Natural killer cell (primary cell): ENCODE results near the gene NKD1. TPM values are rescaled to one million over a fixed set of nuclear protein-coding genes. Genes with fewer than 3 reads are reported as not detected.
"Not testable (repeated sequence)": the region's sequence is repeated elsewhere in the genome, so short reads cannot be mapped to it uniquely, and the experiment has no call there.

Source experiments
- ATAC-seq, 3 donors: fragments of 150-1000 bp in 2 of 3; fragments of 200-7000 bp in 1 of 3; cut with Tn5 transposase; 1 replicate in 1 of 3; 2 replicates in 2 of 3; pipeline ENCODE4 v1.10.0; 2021; ENCODE audit warnings: mild to moderate bottlenecking in 2 of 3, moderate library complexity in 2 of 3
- DNase-seq, 2 donors: peaks; one replicate each; pipeline versions ENCODE4 v3.0.0 to v3.0.0-alpha.2; 2013 to 2021; ENCODE audit warnings: mixed read lengths in 1 of 2
- H3K27ac ChIP-seq: one replicate; pipeline ENCODE4 v1.5.1; 2013; ENCODE audit warnings: mild to moderate bottlenecking, low read length
- H3K27me3 ChIP-seq: one replicate; pipeline ENCODE4 v1.6.1; 2013; ENCODE audit warnings: low read length; ENCODE audit not compliant: control insufficient read depth, insufficient read depth
- H3K36me3 ChIP-seq: one replicate; pipeline ENCODE4 v1.6.1; 2013; ENCODE audit warnings: low read length; ENCODE audit not compliant: control insufficient read depth, insufficient read depth
- H3K4me1 ChIP-seq: one replicate; pipeline ENCODE4 v1.6.1; 2013; ENCODE audit warnings: low read length; ENCODE audit not compliant: control insufficient read depth, insufficient read depth
- H3K4me3 ChIP-seq: one replicate; pipeline ENCODE4 v1.5.1; 2013; ENCODE audit warnings: low read length
- H3K9me3 ChIP-seq: one replicate; pipeline ENCODE4 v1.6.1; 2013; ENCODE audit warnings: low read length; ENCODE audit not compliant: control insufficient read depth, insufficient read depth
- H3K27ac Mint-ChIP-seq, 2 donors: one replicate each; pipeline ENCODE4 v1.8.0; 2022; ENCODE audit warnings: mild to moderate bottlenecking in 2 of 2, mixed read lengths in 2 of 2, moderate library complexity in 1 of 2
- H3K27me3 Mint-ChIP-seq, 2 donors: one replicate each; pipeline ENCODE4 v1.8.0; 2022; ENCODE audit warnings: low read depth in 2 of 2, mixed read lengths in 2 of 2
- H3K36me3 Mint-ChIP-seq: one replicate; pipeline ENCODE4 v1.8.0; 2022; ENCODE audit warnings: mixed read lengths
- H3K4me1 Mint-ChIP-seq, 2 donors: one replicate each; pipeline ENCODE4 v1.8.0; 2022; ENCODE audit warnings: mixed read lengths in 2 of 2
- H3K4me3 Mint-ChIP-seq: one replicate; pipeline ENCODE4 v1.8.0; 2022; ENCODE audit warnings: mild to moderate bottlenecking, moderate library complexity, mixed read lengths
- H3K9me3 Mint-ChIP-seq, 2 donors: one replicate each; pipeline ENCODE4 v1.8.0; 2022; ENCODE audit warnings: mixed read lengths in 2 of 2
- WGBS: methylation state at CpG from one replicate; pipeline ENCODE4 v1.1.7; 2013; ENCODE audit warnings: missing lambda C conversion rate; ENCODE audit not compliant: insufficient coverage; 5-methylcytosine and 5-hydroxymethylcytosine counted together
- intact Hi-C: fragments of 100-400 bp; cut with micrococcal nuclease; formaldehyde crosslinking; loops from one replicate; pipeline ENCODE4 v1.14.2; 2022
- total RNA-seq, 4 donors: library from RNA; stranded (reverse); fragments of 120-200 nt in 1 of 4; gene quantifications; one replicate each; pipeline versions ENCODE4 v1.2.3 to v1.2.4, GENCODE V29; 2013 to 2022
- TF ChIP-seq, protein P1 (sequence below): fragments of 200-600 bp; IDR thresholded peaks from one replicate; pipeline ENCODE4 v1.8.0; 2022; ENCODE audit warnings: antibody characterized with exemption

NKD1 gene
- total RNA-seq, 3 donors from 2014 or later (not counting 1 experiment from before 2014, with no cell fraction given): 0.75 to 1.5 (median 1.0) TPM

DNA sequence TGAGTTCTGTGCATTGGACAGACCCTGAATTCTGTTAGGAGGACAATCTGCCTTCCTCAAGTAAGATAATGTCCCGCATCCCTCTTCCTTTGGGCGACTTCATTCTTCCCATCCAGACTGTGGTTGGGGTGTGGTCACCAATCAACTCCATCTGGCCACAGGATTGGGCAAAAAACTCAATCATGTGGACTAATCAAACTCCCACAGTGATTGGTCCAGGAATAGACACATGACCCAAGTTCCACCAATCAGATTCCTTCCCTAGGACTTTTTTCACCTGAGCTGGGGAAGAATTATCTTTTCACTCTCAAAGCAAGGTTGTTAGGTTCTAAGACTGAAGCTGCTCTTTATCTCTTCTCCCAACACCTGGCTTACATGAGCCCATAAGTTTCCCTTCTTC is 13.2 kb upstream of the NKD1 start:
- TF ChIP-seq, protein P1, sequence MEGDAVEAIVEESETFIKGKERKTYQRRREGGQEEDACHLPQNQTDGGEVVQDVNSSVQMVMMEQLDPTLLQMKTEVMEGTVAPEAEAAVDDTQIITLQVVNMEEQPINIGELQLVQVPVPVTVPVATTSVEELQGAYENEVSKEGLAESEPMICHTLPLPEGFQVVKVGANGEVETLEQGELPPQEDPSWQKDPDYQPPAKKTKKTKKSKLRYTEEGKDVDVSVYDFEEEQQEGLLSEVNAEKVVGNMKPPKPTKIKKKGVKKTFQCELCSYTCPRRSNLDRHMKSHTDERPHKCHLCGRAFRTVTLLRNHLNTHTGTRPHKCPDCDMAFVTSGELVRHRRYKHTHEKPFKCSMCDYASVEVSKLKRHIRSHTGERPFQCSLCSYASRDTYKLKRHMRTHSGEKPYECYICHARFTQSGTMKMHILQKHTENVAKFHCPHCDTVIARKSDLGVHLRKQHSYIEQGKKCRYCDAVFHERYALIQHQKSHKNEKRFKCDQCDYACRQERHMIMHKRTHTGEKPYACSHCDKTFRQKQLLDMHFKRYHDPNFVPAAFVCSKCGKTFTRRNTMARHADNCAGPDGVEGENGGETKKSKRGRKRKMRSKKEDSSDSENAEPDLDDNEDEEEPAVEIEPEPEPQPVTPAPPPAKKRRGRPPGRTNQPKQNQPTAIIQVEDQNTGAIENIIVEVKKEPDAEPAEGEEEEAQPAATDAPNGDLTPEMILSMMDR: no peak
- H3K9me3 Mint-ChIP-seq: no peaks in the 10 kb centered on the region
- ATAC-seq (no peak), DNase-seq (no peak)
- H3K36me3 Mint-ChIP-seq: no peaks in the 10 kb centered on the region
- H3K4me3 ChIP-seq: no peak overlapping the region
- H3K36me3 ChIP-seq: no peaks in the 10 kb centered on the region
- H3K27me3 ChIP-seq: no peaks in the 10 kb centered on the region
- intact Hi-C loops: no loop called here
- H3K27ac Mint-ChIP-seq: no peak overlapping the region
- 100% methylated on average over 2 of the region's 2 CpGs for WGBS
- H3K4me1 ChIP-seq: no peaks in the 10 kb centered on the region
- no peak overlapping the region for H3K27ac ChIP-seq
- no peaks in the 10 kb centered on the region for H3K4me1 Mint-ChIP-seq
- no peaks in the 10 kb centered on the region for H3K9me3 ChIP-seq
- peaks cover 12 to 37% of the 10 kb centered on the region in 2 donors for H3K27me3 Mint-ChIP-seq
- H3K4me3 Mint-ChIP-seq: no peak overlapping the region

DNA sequence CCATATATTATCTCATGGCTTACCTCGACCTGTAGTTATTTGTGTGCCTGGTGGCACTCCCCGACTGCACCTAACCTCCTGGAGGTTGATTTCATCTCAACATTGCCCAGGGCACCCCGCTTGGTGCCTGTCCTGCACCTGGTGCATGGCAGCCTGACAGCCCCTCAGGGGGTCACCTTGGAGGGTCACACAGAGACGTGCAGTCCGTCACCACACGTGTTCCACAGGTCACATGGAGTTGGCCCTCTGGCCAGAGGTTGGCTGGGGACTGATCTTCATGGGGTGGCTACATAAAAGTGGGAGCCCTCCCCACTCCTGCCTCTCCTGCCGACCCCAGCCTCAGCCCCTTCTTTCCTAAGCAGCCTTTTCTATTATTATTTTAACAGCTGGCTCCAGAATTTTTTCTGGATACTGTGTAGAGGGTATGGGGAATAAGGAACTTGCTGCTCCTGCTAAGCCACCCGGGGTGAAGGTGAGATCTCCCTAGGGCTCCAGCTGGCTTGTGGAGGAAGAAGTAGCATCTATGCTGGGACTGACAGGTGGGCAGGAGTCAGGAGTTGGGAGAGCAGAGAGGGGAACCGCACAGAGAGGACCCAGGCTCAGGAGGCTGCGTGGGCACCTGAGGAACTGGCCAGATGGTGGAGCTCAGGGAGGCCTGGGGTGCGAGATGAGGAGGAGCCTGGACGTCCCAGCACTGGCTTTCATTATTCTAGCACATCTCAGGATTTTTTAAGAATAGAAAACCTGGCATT is 12.5 kb upstream of the NKD1 start:
- Histone ChIP-seq H3K4me3 (no peak overlapping the region), H3K27me3 (no peaks in the 10 kb centered on the region), H3K9me3 (no peaks in the 10 kb centered on the region), H3K36me3 (no peaks in the 10 kb centered on the region), H3K27ac (no peak overlapping the region), H3K4me1 (no peaks in the 10 kb centered on the region)
- H3K27ac Mint-ChIP-seq: no peak overlapping the region
- H3K36me3 Mint-ChIP-seq: no peaks in the 10 kb centered on the region
- no peak overlapping the region for H3K4me3 Mint-ChIP-seq
- no peak for DNase-seq
- intact Hi-C loops: no loop called here
- H3K9me3 Mint-ChIP-seq: no peaks in the 10 kb centered on the region
- 85% methylated on average over 11 of the region's 12 CpGs for WGBS
- peaks cover 10 to 30% of the 10 kb centered on the region in 2 donors for H3K27me3 Mint-ChIP-seq
- no peaks in the 10 kb centered on the region for H3K4me1 Mint-ChIP-seq
- no peak for ATAC-seq
- TF ChIP-seq, protein P1: no peak

DNA sequence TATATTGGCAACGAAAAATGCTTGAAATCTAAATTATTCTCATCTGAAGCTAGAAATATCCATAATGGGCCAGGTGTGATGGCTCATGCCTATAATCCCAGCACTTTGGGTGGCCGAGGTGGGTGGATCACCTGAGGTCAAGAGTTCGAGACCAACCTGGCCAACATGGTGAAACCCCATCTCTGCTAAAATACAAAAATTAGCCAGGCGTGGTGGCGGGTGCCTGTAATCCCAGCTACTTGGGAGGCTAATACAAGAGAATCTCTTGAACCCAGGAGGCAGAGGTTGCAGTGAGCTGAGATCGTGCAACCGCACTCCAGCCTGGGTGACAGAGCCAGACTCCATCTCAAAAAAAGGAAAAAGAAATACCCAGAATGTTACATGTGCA is 11.9 kb upstream of the NKD1 start:
- WGBS: 94% methylated on average over 5 of the region's 7 CpGs

DNA sequence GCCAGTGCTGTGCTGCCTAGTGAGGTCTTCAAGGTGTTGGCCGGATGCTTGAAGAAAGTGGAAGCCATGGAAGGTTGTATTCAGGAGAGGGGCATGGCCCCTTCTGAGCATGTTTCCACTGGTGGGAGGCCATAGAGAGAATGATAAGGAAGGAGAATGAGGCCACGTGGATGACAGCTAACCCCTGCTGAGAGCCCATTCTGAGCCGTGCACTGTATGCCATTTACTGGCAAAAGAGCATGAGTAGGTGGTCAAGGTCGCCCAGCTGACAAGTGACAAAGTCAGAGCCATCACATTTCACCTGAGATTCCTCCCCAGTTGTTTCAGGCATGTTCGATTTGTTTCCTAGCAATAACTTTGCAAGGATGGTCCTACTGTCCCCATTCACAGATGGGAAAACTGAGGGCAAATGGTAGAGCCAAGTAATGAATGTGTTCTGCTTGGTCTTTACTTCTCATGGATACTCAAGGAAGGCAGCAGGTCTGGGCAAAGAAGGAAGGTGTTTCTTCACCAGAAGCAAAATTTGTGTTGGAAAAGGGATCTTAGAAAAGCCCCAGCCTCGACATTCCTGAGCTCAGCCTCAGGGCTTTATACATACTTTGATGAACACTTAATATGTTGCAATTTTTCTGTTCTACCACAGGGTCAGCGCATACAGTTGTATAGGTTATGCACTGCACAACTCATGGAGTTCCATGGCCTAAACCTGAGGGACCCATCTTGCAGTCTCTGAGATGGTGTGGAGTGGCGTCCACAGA is 10.5 kb upstream of the NKD1 start:
- Histone ChIP-seq H3K9me3 (no peaks in the 10 kb centered on the region), H3K27ac (no peak overlapping the region), H3K36me3 (no peaks in the 10 kb centered on the region), H3K4me1 (no peaks in the 10 kb centered on the region), H3K4me3 (no peak overlapping the region), H3K27me3 (no peaks in the 10 kb centered on the region)
- Mint-ChIP-seq H3K9me3 (no peaks in the 10 kb centered on the region), H3K27ac (no peak overlapping the region), H3K4me3 (no peak overlapping the region), H3K27me3 (peaks cover 16 to 18% of the 10 kb centered on the region in 2 donors), H3K4me1 (no peaks in the 10 kb centered on the region), H3K36me3 (no peaks in the 10 kb centered on the region)
- ATAC-seq (no peak), DNase-seq (no peak)
- TF ChIP-seq, protein P1: no peak
- intact Hi-C loops: no loop called here
- 82% methylated on average over 8 of the region's 8 CpGs for WGBS

More for the DNA sequence above, 11.9 kb upstream of the NKD1 start:
- H3K36me3 ChIP-seq, intact Hi-C loops, H3K36me3 Mint-ChIP-seq, H3K27me3 ChIP-seq, H3K4me1 ChIP-seq, H3K9me3 Mint-ChIP-seq, H3K27ac ChIP-seq, H3K4me3 Mint-ChIP-seq, H3K9me3 ChIP-seq, H3K4me3 ChIP-seq, H3K4me1 Mint-ChIP-seq, DNase-seq, H3K27ac Mint-ChIP-seq, ATAC-seq: not testable (repeated sequence)
- peaks cover 13 to 26% of the 10 kb centered on the region in 2 donors for H3K27me3 Mint-ChIP-seq
